K562 (cell line): Measurements from ENCODE around the gene NPHS2. TPM values are rescaled to one million over a fixed set of nuclear protein-coding genes. Genes with fewer than 3 reads are reported as not detected.

Experiments
- ATAC-seq: fragments of 200-7000 bp; cut with Tn5 transposase; 3 replicates; pipeline ENCODE4 v1.9.1; 2020; ENCODE audit warnings: moderate library complexity
- BruUV-seq: library from RNA; stranded (reverse); fragments of 400-500 nt; replicated peaks from 2 replicates; lab custom pipeline; 2021; lab: Mats Ljungman, UMichigan
- CTCF ChIA-PET: fragments of 300-600 bp; formaldehyde crosslinking; extraction: SDS; loops from one replicate; lab custom pipeline; 2021; ENCODE audit warnings: low intra/inter-chr PET ratio; lab: Yijun Ruan, JAX
- POLR2A ChIA-PET: fragments of 300-600, 350-650 bp; sonication (Branson Sonifier 250); formaldehyde crosslinking; extraction: SDS; loops from one replicate; lab custom pipeline; 2021; ENCODE audit warnings: antibody characterized with exemption, inconsistent platforms; lab: Yijun Ruan, JAX
- DNase-seq, 4 experiments: peaks; one replicate each; pipeline versions ENCODE4 v3.0.0 to v3.0.0-alpha.2; 2011 to 2018; ENCODE audit warnings: low spot score in 3 of 4, mixed read lengths in 3 of 4; ENCODE audit errors: extremely low read depth in 1 of 4
- FAIRE-seq: peaks from 2 replicates; lab custom pipeline; 2011; peaks lifted over from hg19 to GRCh38; lab: Jason Lieb, UNC
- H2AFZ ChIP-seq: 2 replicates; pipeline ENCODE4 v1.6.0; 2011; ENCODE audit warnings: low read depth, low read length, control low read depth, inconsistent platforms
- H3K27ac ChIP-seq: fragments of 200-600 bp; 3 replicates; pipeline ENCODE4 v1.8.0; 2011; ENCODE audit warnings: low read depth, mild to moderate bottlenecking, control low read depth, inconsistent platforms, low read length, moderate library complexity, mixed read lengths; ENCODE audit errors: extremely low read depth
- H3K27me3 ChIP-seq, 2 experiments: fragments of 300-600 bp in 1 of 2; 2 replicates in 1 of 2; 3 replicates in 1 of 2; pipeline versions ENCODE4 v1.6.0 to v1.8.0; 2011; ENCODE audit warnings: inconsistent platforms in 2 of 2, low read length in 2 of 2, mild to moderate bottlenecking in 1 of 2, mixed read lengths in 1 of 2, moderate library complexity in 1 of 2; ENCODE audit not compliant: control insufficient read depth in 2 of 2, insufficient read depth in 2 of 2
- H3K36me3 ChIP-seq: fragments of 300-600 bp; 3 replicates; pipeline ENCODE4 v1.8.0; 2011; ENCODE audit warnings: mild to moderate bottlenecking, low read length, inconsistent platforms; ENCODE audit not compliant: control insufficient read depth, insufficient read depth
- H3K4me1 ChIP-seq, 2 experiments: fragments of 200-600 bp in 1 of 2; replicated peaks in 1 of 2; 2 replicates in 1 of 2; 3 replicates in 1 of 2; pipeline versions ENCODE4 v1.5.1 to v1.8.0; 2011; ENCODE audit warnings: inconsistent platforms in 2 of 2, low read length in 2 of 2, mild to moderate bottlenecking in 1 of 2, mixed read lengths in 1 of 2, moderate library complexity in 1 of 2; ENCODE audit not compliant: control insufficient read depth in 2 of 2, insufficient read depth in 2 of 2
- H3K4me2 ChIP-seq: 2 replicates; pipeline ENCODE4 v1.6.1; 2011; ENCODE audit warnings: low read length, control low read depth, inconsistent platforms, mixed read lengths; ENCODE audit not compliant: insufficient read depth
- H3K4me3 ChIP-seq: fragments of 200-600 bp; sonication (generic), shearing (Covaris generic); 2 replicates; pipeline ENCODE4 v1.5.1; 2016; ENCODE audit warnings: control low read depth, inconsistent platforms
- H3K79me2 ChIP-seq: fragments of 200-600 bp; 3 replicates; pipeline ENCODE4 v1.8.0; 2011; ENCODE audit warnings: low read length, inconsistent platforms; ENCODE audit not compliant: control insufficient read depth, insufficient read depth
- H3K9ac ChIP-seq, 2 experiments: 2 replicates each; pipeline versions ENCODE4 v1.6.0 to v1.6.1; 2011; ENCODE audit warnings: low read depth in 2 of 2, low read length in 2 of 2, control low read depth in 1 of 2, inconsistent platforms in 1 of 2, mild to moderate bottlenecking in 1 of 2, mixed read lengths in 1 of 2; ENCODE audit not compliant: insufficient read depth in 1 of 2
- H3K9me1 ChIP-seq: one replicate; pipeline ENCODE4 v1.6.0; 2011; ENCODE audit warnings: inconsistent platforms, mild to moderate bottlenecking, low read length, moderate library complexity; ENCODE audit not compliant: control insufficient read depth, insufficient read depth
- H3K9me3 ChIP-seq: replicated peaks from 2 replicates; pipeline ENCODE4 v1.5.1; 2011; ENCODE audit warnings: low read depth, low read length, inconsistent platforms; ENCODE audit not compliant: control insufficient read depth, insufficient read depth
- H4K20me1 ChIP-seq: replicated peaks from 2 replicates; pipeline ENCODE4 v1.6.1; 2011; ENCODE audit warnings: low read length, inconsistent platforms, mixed read lengths; ENCODE audit not compliant: control insufficient read depth, insufficient read depth
- GABPB2 ChIP-seq: fragments of 250-450 bp; sonication (Bioruptor Pico); conservative IDR thresholded peaks from 2 replicates; pipeline ENCODE4 v1.5.1; 2021; ENCODE audit warnings: mild to moderate bottlenecking
- PTBP1 ChIP-seq: fragments of 200-400 bp; formaldehyde crosslinking; IDR thresholded peaks from 2 replicates; pipeline ENCODE4 v1.6.1; 2017; ENCODE audit warnings: low read depth, low read length
- ZNF507 ChIP-seq: conservative IDR thresholded peaks from 2 replicates; pipeline ENCODE4 v1.6.1; 2017; ENCODE audit warnings: missing genetic modification characterization, missing compliant biosample characterization
- ZNF740 ChIP-seq, 3 experiments: fragments of 200-800 bp in 1 of 3; sonication (Bioruptor generic) in 1 of 3; sonication (generic) in 1 of 3; formaldehyde crosslinking in 1 of 3; IDR thresholded peaks; 2 replicates each; pipeline versions ENCODE4 v1.6.1 to v1.8.0; 2016 to 2022; ENCODE audit warnings: mild to moderate bottlenecking in 2 of 3, missing compliant biosample characterization in 2 of 3, missing genetic modification characterization in 2 of 3, missing genetic modification reagents in 1 of 3
- WGBS: fragments of 100-300 bp; shearing (Covaris generic); methylation state at CpG from one replicate; pipeline ENCODE4 v1.1.6; 2016; ENCODE audit warnings: low coverage, mixed read lengths; ENCODE audit not compliant: insufficient coverage; ENCODE audit errors: missing lambda C conversion rate; 5-methylcytosine and 5-hydroxymethylcytosine counted together
- in situ Hi-C: fragments of 300-500 bp; cut with MboI; formaldehyde crosslinking; loops from 4 replicates; pipeline ENCODE4 v1.15.0; 2018; ENCODE audit warnings: inconsistent platforms, mixed read lengths
- intact Hi-C: fragments of 100-400 bp; cut with micrococcal nuclease; formaldehyde crosslinking; loops from 2 replicates; pipeline ENCODE4 v1.14.2; 2022
- polyA plus RNA-seq, 8 experiments: library from polyadenylated mRNA; depleted of rRNA in 4 of 8; stranded (reverse) in 5 of 8; unstranded in 3 of 8; fragments of >200 nt; fragmentation: Nextera tagmentation in 2 of 8; fragmentation: Illumina TruSeq in 1 of 8; extraction: Ambion mirVana in 2 of 8; extraction: Trizol in 1 of 8; gene quantifications; 2 replicates each; pipeline versions ENCODE4 v1.2.1 to v1.2.3, GENCODE V29; 2011 to 2014; ENCODE audit warnings: inconsistent platforms in 1 of 8, missing spikeins in 1 of 8
- total RNA-seq, 7 experiments: library from RNA; depleted of rRNA in 6 of 7; stranded (reverse); fragments of >200 nt in 6 of 7; fragmentation: Illumina TruSeq in 2 of 7; extraction: Trizol in 2 of 7; gene quantifications; 2 replicates each; pipeline versions ENCODE4 v1.2.1 to v1.2.3, GENCODE V29; 2011 to 2021; ENCODE audit warnings: low replicate concordance in 1 of 7

NPHS2 gene
- total and polyA plus RNA-seq, 9 of the 15 experiments (the other 6 are each of a cell fraction or from before 2014, with no cell fraction given): not detected

- no peak overlapping the region for H3K4me2 ChIP-seq
- no peaks in the 10 kb centered on the region for H3K9me3 ChIP-seq
- no peaks in the 10 kb centered on the region for H3K9me1 ChIP-seq
- no peaks in the 10 kb centered on the region for H3K79me2 ChIP-seq
- FAIRE-seq (no peak), ATAC-seq (no peak), DNase-seq (no peak)
- H3K4me1 ChIP-seq: no peaks in the 10 kb centered on the region
- H3K27me3 ChIP-seq: no peaks in the 10 kb centered on the region; a peak in 1 of 5 replicates
- CTCF ChIA-PET: no interaction called here
- H2AFZ ChIP-seq: no peak overlapping the region
- H3K27ac ChIP-seq: no peak overlapping the region
- no peak overlapping the region for H3K4me3 ChIP-seq
- 0% methylated on average over 3 of the region's 3 CpGs for WGBS
- in situ Hi-C loops (no loop called here), intact Hi-C loops (no loop called here)
- H3K36me3 ChIP-seq: no peaks in the 10 kb centered on the region
- POLR2A ChIA-PET: interaction anchor here (0.6 kb wide), 1 partner anchor 865 kb away, joined by 3 read pairs; no protein-coding TSS in a partner anchor
- no peaks in the 10 kb centered on the region; the same call in 1 of the 2 replicates for H4K20me1 ChIP-seq
- no peak for TF ChIP-seq ZNF507
- TF ChIP-seq GABPB2 (CRISPR knock-in tag): no peak
- H3K9ac ChIP-seq: no peak overlapping the region
- no TSS peak for BruUV-seq
Measured at GRCh38 chr1:179548666-179549367, 26.9 kb downstream of the NPHS2 start.

GRCh38 chr1:179547021-179547535 is 28.7 kb downstream of the NPHS2 start:
- no peaks in the 10 kb centered on the region for H3K9me1 ChIP-seq
- CTCF ChIA-PET: no interaction called here
- no peaks in the 10 kb centered on the region for H3K36me3 ChIP-seq
- no peak overlapping the region for H3K4me3 ChIP-seq
- no peak overlapping the region for H3K27ac ChIP-seq
- ATAC-seq: no peak
- in situ Hi-C loops: no loop called here
- no peak overlapping the region for H2AFZ ChIP-seq
- no peak overlapping the region for H3K9ac ChIP-seq
- no peaks in the 10 kb centered on the region for H3K4me1 ChIP-seq
- intact Hi-C loops: no loop called here
- H3K79me2 ChIP-seq: no peaks in the 10 kb centered on the region
- 0% methylated on average over 2 of the region's 2 CpGs for WGBS
- no TSS peak for BruUV-seq
- H3K9me3 ChIP-seq: no peaks in the 10 kb centered on the region
- no peaks in the 10 kb centered on the region; a peak in 1 of 5 replicates for H3K27me3 ChIP-seq
- no peak for DNase-seq
- no peaks in the 10 kb centered on the region; the same call in 1 of the 2 replicates for H4K20me1 ChIP-seq
- POLR2A ChIA-PET: interaction anchor here (0.5 kb wide), 2 partner anchors 48 to 151 kb away, joined by 3 to 4 read pairs; no protein-coding TSS in a partner anchor
- H3K4me2 ChIP-seq: no peak overlapping the region
- no peak for FAIRE-seq
- TF ChIP-seq ZNF740 (CRISPR knock-in tag; IDR thresholded peaks at IDR 0.05): no peak
- TF ChIP-seq ZNF740 (tag; IDR thresholded peaks at IDR 0.05): no peak
- no peak for TF ChIP-seq PTBP1
